Lung (tissue), 12 donors: Measurements from ENCODE around the gene LRP2. TPM values are rescaled to one million over a fixed set of nuclear protein-coding genes. Genes with fewer than 3 reads are reported as not detected.
"Not testable (repeated sequence)": the region's sequence is repeated elsewhere in the genome, so short reads cannot be mapped to it uniquely, and the experiment has no call there.

Experiments used
- ATAC-seq: fragments of 200-7000 bp; cut with Tn5 transposase; one replicate; pipeline ENCODE4 v1.9.1; 2020; ENCODE audit warnings: moderate number of reproducible peaks; ENCODE audit not compliant: insufficient read depth, low FRiP score
- DNase-seq, 3 donors: peaks; one replicate each; pipeline ENCODE4 v3.0.0-alpha.2; 2013 to 2017
- H3K27ac ChIP-seq, 2 donors: one replicate each; pipeline ENCODE4 v1.5.1; 2013; ENCODE audit warnings: mild to moderate bottlenecking in 2 of 2, moderate library complexity in 2 of 2, control low read depth in 1 of 2, inconsistent platforms in 1 of 2, low read depth in 1 of 2, low read length in 1 of 2
- H3K27me3 ChIP-seq, 3 donors: one replicate each; pipeline ENCODE4 v1.5.1; 2013; ENCODE audit warnings: low read length in 2 of 3; ENCODE audit not compliant: control insufficient read depth in 3 of 3, insufficient read depth in 3 of 3
- H3K36me3 ChIP-seq, 4 donors: one replicate each; pipeline ENCODE4 v1.5.1; 2013; ENCODE audit warnings: low read length in 4 of 4, mild to moderate bottlenecking in 1 of 4, moderate library complexity in 1 of 4; ENCODE audit not compliant: control insufficient read depth in 4 of 4, insufficient read depth in 4 of 4
- H3K4me1 ChIP-seq, 5 donors: one replicate each; pipeline ENCODE4 v1.5.1; 2013; ENCODE audit warnings: low read length in 5 of 5, mild to moderate bottlenecking in 2 of 5, moderate library complexity in 1 of 5; ENCODE audit not compliant: control insufficient read depth in 5 of 5, insufficient read depth in 5 of 5
- H3K4me3 ChIP-seq: one replicate; pipeline ENCODE4 v1.5.1; 2013; ENCODE audit warnings: mild to moderate bottlenecking, control low read depth, moderate library complexity
- H3K9ac ChIP-seq, 2 donors: one replicate each; pipeline ENCODE4 v1.5.1; 2013; ENCODE audit warnings: low read length in 2 of 2, control low read depth in 1 of 2; ENCODE audit not compliant: insufficient read depth in 1 of 2
- H3K9me3 ChIP-seq, 4 donors: one replicate each; pipeline ENCODE4 v1.5.1; 2013; ENCODE audit warnings: low read length in 3 of 4, mild to moderate bottlenecking in 1 of 4, moderate library complexity in 1 of 4; ENCODE audit not compliant: control insufficient read depth in 4 of 4, insufficient read depth in 3 of 4
- CTCF ChIP-seq: IDR thresholded peaks from 2 replicates; pipeline ENCODE4 v1.5.1; 2012; ENCODE audit warnings: mild to moderate bottlenecking; ENCODE audit errors: control extremely low read depth, extremely low read depth
- WGBS, 2 donors: extraction: QIAGEN DNeasy Blood & Tissue Kit; methylation state at CpG; one replicate each; pipeline ENCODE4 v1.1.7; 2013; 5-methylcytosine and 5-hydroxymethylcytosine counted together
- polyA plus RNA-seq, 2 donors: library from polyadenylated mRNA; stranded (reverse); fragments of 200-250 nt; gene quantifications; one replicate each; pipeline ENCODE4 v1.2.1, GENCODE V29; 2013
- total RNA-seq, 2 donors: library from RNA; depleted of rRNA in 1 of 2; stranded (reverse); fragments of >200 nt in 1 of 2; gene quantifications; one replicate each; pipeline ENCODE4 v1.2.1, GENCODE V29; 2014 to 2021
- donor health status: control.
- donor health status: control.
- donor health status: Bipolar disorder and iron deficiency.
- donor health status: healthy.
- donor health status: DM: yes; HTN: yes; CAD: no.

LRP2 gene
- total and polyA plus RNA-seq, 4 donors: 2.4 to 39.5 (median 15.8) TPM

- Histone ChIP-seq H3K27ac (no peak overlapping the region), H3K4me3 (no peak overlapping the region), H3K36me3 (peaks cover 0 to 2% (median 0%) of the 10 kb centered on the region in 4 donors), H3K9me3 (no peaks in the 10 kb centered on the region), H3K4me1 (peaks cover 0 to 5% (median 0%) of the 10 kb centered on the region in 5 donors), H3K9ac (no peak overlapping the region), H3K27me3 (no peaks in the 10 kb centered on the region)
- TF ChIP-seq CTCF: no peak
- DNase-seq (peak in 2 of 3 donors; percentile 2 to 20), ATAC-seq (no peak)
- WGBS, 2 donors: 45 to 53% methylated on average over 2 of the region's 2 CpGs
These were observed 224.4 kb downstream of the LRP2 start for GRCh38 chr2:169137924-169138323.

- ATAC-seq (no peak), DNase-seq (peak in 1 of 3 donors; percentile 20)
- 76 to 83% methylated on average over 3 of the region's 3 CpGs for WGBS, 2 donors
- no peak overlapping the region for H3K9ac ChIP-seq
- no peak overlapping the region for H3K27ac ChIP-seq
- H3K9me3 ChIP-seq: no peaks in the 10 kb centered on the region
- H3K4me3 ChIP-seq: no peak overlapping the region
- H3K27me3 ChIP-seq: no peaks in the 10 kb centered on the region
- peaks cover 0 to 5% (median 0%) of the 10 kb centered on the region in 5 donors for H3K4me1 ChIP-seq
- H3K36me3 ChIP-seq: peaks cover 0 to 2% (median 0%) of the 10 kb centered on the region in 4 donors
- no peak for TF ChIP-seq CTCF
These were observed 225.3 kb downstream of the LRP2 start for GRCh38 chr2:169136885-169137534.

GRCh38 chr2:169136428-169136827 is 225.9 kb downstream of the LRP2 start:
- DNase-seq, H3K27ac ChIP-seq, H3K9me3 ChIP-seq, ATAC-seq, H3K4me1 ChIP-seq, H3K4me3 ChIP-seq, H3K36me3 ChIP-seq, H3K27me3 ChIP-seq, H3K9ac ChIP-seq: not testable (repeated sequence)
- 84 to 97% methylated on average over 5 of the region's 5 CpGs for WGBS, 2 donors

- H3K9ac ChIP-seq, ATAC-seq, DNase-seq, H3K4me1 ChIP-seq, H3K36me3 ChIP-seq, H3K27me3 ChIP-seq, H3K9me3 ChIP-seq, H3K4me3 ChIP-seq, H3K27ac ChIP-seq: not testable (repeated sequence)
- WGBS, 2 donors: 81 to 87% methylated on average over 6 of the region's 6 CpGs
These were observed 228.1 kb downstream of the LRP2 start for GRCh38 chr2:169134272-169134671.
